Measurements from ENCODE around the gene PFKL. TPM values are rescaled to one million over a fixed set of nuclear protein-coding genes. Genes with fewer than 3 reads are reported as not detected.

The PFKL gene
- total RNA-seq, 1 donor from 2014 or later = 329 TPM

DNA sequence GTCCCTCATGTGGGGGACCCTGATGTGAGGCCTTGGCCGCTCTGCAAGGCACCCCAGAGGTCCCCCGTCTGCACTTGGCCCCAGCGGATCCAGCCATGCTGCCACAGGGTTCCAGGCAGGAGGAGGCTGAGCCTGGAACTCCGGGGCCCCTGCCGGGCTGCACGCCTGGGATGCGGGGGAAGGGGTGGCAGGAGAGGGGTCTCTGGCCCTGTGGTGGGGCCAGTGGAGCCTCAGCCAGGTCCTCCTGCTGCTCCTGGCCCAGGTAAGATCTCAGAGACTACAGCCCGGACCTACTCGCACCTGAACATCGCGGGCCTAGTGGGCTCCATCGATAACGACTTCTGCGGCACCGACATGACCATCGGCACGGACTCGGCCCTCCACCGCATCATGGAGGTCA is 12.9 kb downstream of the PFKL start:
- no peak for DNase-seq (ENCODE audit: low read depth in 2 of 2)

GRCh38 chr21:44313451-44313850 is 13.6 kb downstream of the PFKL start:
- no peak for DNase-seq (ENCODE audit: low read depth in 2 of 2)

- DNase-seq (ENCODE audit: low read depth in 2 of 2) = no peak
Observed at GRCh38 chr21:44314128-44314527, 14.3 kb downstream of the PFKL start.

GRCh38 chr21:44314561-44314960 is 14.7 kb downstream of the PFKL start:
- no peak for DNase-seq (ENCODE audit: low read depth in 2 of 2)

- no peak for DNase-seq (ENCODE audit: low read depth in 2 of 2)
Observed at GRCh38 chr21:44315691-44316203, 15.9 kb downstream of the PFKL start.

- no peak for DNase-seq (ENCODE audit: low read depth in 2 of 2)
Observed at GRCh38 chr21:44316277-44316900, 16.5 kb downstream of the PFKL start.

- DNase-seq (ENCODE audit: low read depth in 2 of 2) = no peak
Observed at GRCh38 chr21:44317241-44317782, 17.5 kb downstream of the PFKL start.

DNA sequence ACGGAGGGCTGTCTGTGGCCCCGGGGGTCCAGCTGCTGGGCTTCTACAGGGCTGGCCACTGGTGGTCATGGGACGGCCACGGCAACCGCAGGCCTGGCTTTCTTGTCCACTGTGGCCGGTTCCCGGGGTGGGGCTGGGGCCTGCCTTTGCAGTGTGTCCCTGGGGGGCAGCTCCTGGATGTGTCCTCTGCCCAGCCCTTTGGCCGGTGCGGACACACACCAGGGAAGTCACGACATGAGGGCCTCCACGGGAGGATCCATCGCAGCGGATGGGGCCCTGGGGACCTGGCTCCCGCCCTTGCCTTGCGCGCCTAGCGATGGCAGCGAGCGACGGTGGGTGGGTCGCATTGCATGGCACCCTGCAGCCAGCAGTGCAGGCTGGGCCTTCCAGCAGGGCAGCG is 18.0 kb downstream of the PFKL start:
- no peak for DNase-seq (ENCODE audit: low read depth in 2 of 2)

- no peak for DNase-seq (ENCODE audit: low read depth in 2 of 2)
Observed at GRCh38 chr21:44318489-44319285, 18.8 kb downstream of the PFKL start.

GRCh38 chr21:44319407-44320065 is 19.7 kb downstream of the PFKL start:
- no peak for DNase-seq (ENCODE audit: low read depth in 2 of 2)

DNA sequence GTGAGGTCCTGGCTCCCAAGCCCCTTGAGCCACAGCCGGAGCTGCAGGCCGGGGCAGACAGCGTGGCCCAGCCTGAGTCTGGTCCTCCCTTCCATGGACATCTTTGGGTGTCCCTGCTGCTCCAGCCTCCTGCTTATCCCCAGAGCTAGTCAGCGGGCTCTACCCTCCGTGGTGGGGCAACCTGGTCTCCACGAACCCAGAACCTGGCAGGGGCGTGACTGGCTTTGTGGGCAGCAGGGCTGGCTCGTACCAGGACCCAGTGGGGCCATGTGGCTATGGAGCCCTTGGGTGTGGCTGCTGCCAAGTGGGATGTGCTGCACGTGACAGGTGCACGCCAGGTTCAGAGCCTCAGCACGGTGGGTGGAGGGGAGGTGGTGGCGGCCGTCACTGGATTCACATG is 21.0 kb downstream of the PFKL start:
- no peak for DNase-seq (ENCODE audit: low read depth in 2 of 2)

DNA sequence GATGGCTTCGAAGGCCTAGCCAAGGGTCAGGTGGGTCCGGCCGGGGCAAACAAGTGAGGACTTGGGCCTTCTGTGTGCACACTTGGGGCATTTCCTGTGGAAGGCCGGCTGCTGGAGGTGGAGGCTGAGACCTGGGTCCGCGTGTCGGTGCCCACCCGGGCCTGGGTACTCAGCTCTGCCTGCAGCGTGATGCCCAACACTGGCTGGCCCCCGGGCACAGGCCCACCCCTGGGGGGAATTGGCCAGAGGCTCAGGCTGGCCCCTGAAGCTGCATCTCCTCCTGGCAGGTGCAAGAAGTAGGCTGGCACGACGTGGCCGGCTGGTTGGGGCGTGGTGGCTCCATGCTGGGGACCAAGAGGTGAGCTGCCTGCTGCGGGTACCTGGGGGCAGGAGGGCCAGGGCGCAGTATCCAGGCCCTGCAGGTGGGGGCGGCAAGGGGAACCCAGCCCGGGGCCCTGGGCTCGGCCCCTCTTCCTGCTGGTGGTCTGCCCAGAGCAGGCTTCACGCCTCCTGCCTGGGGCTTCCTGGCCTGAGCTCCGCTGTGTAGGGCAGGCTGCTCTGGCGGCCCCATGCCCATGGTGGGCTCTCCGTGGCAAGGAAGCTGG is 22.1 kb downstream of the PFKL start:
- DNase-seq (ENCODE audit: low read depth in 2 of 2) = no peak

DNA sequence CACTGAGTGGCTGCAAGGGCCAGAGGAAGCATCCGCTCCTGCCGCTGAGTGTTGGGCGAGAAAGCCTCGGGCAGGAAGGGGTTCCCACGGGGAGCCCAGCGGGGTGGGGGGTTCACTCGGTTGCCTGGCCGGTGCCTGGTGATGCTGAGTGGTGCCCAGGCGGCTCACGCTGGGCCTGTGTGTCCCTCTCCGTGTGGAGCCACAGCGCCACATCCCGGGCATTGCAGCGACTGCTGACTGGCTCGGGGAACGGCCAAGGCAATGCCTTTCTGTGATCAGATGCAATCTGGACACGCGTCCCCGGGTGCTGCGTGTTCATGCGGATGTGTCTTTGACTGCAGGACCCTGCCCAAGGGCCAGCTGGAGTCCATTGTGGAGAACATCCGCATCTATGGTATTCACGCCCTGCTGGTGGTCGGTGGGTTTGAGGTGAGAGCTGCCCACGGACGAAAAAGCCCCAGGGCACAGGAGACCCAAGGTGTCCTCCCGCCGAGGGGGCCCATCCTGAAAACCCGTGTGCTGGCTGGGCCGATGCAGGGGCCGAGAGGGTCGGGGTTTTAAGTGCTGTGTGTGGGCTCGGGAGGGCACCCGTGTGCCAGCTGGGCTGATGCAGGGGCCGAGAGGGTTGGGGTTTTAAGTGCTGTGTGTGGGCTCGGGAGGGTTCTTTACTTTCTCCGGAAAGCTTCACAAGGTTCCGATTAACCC is 22.9 kb downstream of the PFKL start:
- no peak for DNase-seq (ENCODE audit: low read depth in 2 of 2)

DNA sequence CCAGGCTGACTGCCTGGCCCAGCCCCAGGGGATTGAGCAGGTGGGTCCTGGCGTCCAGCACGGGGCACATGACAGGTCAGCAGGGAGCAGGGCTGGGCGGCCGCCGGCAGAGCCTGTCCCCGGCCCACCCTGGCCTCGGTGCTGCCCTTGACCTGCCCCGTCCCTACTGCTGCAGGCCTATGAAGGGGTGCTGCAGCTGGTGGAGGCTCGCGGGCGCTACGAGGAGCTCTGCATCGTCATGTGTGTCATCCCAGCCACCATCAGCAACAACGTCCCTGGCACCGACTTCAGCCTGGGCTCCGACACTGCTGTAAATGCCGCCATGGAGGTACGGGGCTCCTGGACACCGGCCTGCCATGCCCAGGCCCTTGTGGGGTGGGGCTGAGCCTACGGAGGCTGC is 23.7 kb downstream of the PFKL start:
- DNase-seq (ENCODE audit: low read depth in 2 of 2) = no peak

DNA sequence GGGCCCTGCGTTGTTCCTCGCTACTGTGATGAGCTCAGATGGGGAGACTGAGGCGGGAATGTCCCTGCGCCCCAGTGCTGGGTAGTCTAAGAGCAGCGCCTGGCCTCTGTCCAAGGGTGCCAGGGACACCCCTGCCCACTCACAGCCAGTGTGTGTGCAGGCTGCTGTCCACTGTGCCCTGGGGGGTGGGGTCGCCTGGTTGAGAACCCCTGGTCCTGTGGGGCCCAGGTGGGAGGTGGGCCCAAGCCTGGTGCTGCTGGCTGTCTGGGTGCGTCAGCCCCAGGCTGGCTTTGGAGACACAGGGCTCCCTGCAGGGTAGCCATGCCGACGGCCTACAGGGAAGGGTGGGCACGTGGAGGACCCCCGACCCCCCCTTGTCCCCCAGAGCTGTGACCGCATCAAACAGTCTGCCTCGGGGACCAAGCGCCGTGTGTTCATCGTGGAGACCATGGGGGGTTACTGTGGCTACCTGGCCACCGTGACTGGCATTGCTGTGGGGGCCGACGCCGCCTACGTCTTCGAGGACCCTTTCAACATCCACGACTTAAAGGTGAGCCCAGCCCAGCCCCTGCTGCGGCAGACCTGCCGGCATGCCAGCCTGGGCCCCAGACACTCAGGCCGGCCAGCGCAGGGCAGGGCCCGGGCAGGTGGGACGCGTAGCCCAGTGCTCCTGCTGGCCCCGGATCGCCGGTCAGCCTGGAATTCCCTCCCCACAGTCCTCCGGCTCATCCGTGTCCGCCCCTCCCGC is 24.4 kb downstream of the PFKL start:
- no peak for DNase-seq (ENCODE audit: low read depth in 2 of 2)

DNA sequence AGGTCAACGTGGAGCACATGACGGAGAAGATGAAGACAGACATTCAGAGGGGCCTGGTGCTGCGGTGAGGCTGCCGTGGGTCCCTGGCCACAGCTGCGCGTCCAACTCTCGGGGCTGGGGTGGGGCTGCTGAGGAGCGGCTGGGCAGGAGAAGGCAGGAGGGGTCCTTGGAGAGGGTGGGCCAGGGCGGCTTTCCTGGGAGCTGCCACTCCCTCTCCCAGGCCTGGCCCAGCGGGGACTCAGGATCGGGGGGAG is 24.9 kb downstream of the PFKL start:
- no peak for DNase-seq (ENCODE audit: low read depth in 2 of 2)

DNA sequence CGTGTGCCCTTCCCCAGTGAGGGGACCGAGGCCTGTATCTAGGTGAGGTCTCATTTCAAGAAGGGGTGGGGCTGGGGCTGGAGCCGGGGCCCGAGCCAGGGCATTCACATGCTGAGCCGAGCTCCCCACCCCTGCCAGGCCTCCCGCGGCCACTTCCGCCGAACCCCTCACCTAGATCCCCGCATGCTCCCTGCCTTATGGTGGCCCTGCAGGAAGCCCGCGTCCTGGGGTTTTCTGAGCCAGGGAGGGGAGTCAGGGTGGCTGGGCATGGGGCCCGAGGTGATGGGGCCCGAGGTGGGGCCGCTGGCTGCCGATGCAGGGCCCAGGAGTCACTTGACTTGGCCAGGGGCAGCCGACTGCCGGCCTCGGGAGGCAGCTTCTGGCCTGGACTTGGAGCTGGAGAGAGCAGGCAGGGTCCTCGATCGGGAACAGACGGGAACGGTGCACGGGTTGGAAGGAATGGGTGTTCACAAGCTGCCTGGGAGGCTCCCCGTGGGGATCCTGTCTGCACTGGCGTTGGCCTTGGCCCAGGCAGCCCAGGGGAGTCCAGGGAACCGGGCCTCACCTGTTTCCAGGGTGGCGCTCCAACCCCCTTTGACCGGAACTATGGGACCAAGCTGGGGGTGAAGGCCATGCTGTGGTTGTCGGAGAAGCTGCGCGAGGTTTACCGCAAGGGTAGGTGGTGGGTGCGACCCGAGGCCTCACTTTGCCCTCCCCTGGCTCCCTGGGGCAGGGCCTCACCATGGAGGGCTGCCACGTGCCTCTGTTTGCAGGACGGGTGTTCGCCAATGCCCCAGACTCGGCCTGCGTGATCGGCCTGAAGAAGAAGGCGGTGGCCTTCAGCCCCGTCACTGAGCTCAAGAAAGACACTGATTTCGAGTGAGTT is 25.8 kb downstream of the PFKL start:
- no peak for DNase-seq (ENCODE audit: low read depth in 2 of 2)

GRCh38 chr21:44326272-44326647 is 26.4 kb downstream of the PFKL start:
- DNase-seq (ENCODE audit: low read depth in 2 of 2) = no peak

DNA sequence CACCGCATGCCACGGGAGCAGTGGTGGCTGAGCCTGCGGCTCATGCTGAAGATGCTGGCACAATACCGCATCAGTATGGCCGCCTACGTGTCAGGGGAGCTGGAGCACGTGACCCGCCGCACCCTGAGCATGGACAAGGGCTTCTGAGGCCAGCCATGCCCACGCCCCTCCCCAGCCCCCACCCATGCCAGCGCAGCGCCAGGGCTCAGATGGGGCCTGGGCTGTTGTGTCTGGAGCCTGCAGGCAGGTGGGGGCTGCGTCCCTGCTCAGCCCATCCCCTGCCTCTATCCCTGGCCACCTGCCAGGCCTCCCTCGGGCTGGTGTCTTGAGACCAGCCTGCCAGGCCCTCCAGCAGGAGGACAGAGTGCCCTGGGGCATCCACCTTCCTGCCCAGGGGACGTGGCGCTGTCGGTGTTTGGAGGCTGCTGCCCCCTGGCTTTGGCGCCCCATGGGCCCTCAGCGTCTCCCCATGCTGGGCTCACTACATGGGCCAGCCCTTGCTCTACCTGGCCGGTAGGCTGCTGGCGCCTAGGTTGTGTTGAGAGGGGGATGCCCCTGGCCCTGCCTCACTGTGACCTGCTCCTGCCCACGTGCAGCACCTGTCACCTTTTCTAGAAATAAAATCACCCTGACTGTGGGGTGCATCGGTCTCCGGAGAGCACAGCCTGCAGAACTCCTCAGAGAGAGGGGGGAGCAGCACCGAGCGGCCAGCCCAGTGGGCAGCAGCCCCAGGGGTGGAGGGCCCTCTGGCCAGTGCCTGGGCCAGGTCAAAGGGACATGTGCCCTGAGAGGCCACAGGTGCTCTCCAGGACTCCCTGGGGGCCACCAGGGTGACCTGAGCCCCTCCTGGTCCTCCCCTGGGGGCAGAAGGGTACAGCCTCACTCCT is 27.1 kb downstream of the PFKL start:
- DNase-seq (ENCODE audit: low read depth in 2 of 2) = no peak
